Pons (tissue), 1 donor: ENCODE results near the gene DGCR6.
"Not testable (repeated sequence)": the region's sequence is repeated elsewhere in the genome, so short reads cannot be mapped to it uniquely, and the experiment has no call there.

ENCODE experiments used
- DNase-seq: peaks from one replicate; pipeline ENCODE4 v3.0.0-alpha.2; 2016; ENCODE audit warnings: low spot score

The DGCR6 gene

GRCh38 chr22:18905540-18906409, at the start of gene DGCR6:
DGCR6 (plus strand) TSS chr22:18906320; CDS start chr22:18906375, 55 bp downstream.
- DNase-seq = no peak

DNA sequence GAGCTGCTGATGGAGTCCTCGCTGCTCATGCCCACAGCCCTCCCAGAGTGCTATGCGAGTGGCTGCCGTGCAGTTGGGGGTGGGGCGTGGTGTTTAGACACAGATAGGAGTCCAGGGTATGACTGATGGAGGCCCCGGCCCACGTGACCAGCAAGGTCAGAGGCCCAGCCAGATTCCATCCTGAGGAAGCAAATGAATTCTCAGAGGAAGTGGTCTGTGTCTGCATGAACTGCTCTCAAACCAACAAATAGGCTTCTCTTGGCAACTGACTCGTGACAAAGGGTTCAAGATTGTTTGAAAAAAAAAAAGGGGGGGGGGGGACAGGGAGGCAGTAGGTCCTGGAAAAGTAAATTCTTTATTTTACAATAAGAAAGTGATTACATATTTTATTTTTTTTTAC, 46.8 kb upstream of the DGCR6 start:
- not testable (repeated sequence) for DNase-seq

- not testable (repeated sequence) for DNase-seq
Measured at GRCh38 chr22:18881260-18881659, 24.9 kb upstream of the DGCR6 start.

DNA sequence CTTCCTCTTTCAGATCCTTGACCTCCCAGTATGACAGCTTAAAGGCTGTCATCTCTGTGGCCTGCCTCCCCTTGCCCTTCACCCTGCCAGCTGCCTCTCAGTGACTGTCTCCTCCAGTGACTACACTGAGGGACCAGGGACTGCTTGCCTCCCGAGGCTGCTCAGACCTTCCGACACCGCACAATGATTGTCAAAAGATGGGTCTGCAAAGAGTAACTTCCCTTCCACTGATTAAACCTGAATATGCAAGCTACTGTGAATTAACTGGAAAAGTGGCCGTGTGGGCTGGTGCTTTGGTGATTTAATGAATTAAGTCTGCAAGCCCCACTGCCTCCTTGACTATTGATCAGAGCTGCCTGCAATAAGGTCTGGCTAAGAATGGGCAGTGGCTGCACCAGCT, 21.7 kb upstream of the DGCR6 start:
- not testable (repeated sequence) for DNase-seq

- no peak for DNase-seq
Measured at GRCh38 chr22:18888115-18888514, 18.0 kb upstream of the DGCR6 start.

GRCh38 chr22:18890510-18891192, 15.5 kb upstream of the DGCR6 start:
- DNase-seq = not testable (repeated sequence)

DNA sequence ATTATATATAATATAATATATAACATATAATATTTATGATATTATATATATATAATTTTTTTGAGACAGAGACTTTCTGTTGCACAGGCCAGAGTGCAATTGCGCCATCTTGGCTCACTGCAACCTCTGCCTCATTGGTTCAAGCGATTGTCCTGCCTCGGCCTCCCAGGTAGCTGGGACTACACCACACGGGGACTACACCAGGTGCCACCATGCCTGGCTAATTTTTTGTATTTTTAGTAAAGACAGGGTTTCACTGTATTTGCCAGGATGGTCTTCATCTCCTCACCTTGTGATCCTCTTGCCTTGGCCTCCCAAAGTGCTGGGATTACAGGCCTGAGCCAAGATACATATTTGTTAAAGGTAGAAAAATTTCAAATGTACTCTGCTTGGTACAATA, 12.3 kb upstream of the DGCR6 start:
- DNase-seq = not testable (repeated sequence)

GRCh38 chr22:18896037-18896657, 10.0 kb upstream of the DGCR6 start:
- DNase-seq = not testable (repeated sequence)

DNA sequence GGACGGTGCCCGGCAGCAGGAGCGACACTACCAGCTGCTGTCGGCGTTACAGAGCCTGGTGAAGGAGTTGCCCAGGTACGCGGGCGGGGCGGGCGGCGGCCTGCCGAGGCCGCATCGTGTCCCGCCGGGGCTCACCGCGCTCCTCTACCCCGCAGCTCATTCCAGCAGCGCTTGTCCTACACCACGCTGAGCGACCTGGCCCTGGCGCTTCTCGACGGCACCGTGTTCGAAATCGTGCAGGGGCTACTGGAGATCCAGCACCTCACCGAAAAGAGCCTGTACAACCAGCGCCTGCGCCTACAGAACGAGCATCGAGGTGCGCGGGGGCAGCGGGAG, 258 bp downstream of the DGCR6 start:
- DNase-seq = not testable (repeated sequence)

DNA sequence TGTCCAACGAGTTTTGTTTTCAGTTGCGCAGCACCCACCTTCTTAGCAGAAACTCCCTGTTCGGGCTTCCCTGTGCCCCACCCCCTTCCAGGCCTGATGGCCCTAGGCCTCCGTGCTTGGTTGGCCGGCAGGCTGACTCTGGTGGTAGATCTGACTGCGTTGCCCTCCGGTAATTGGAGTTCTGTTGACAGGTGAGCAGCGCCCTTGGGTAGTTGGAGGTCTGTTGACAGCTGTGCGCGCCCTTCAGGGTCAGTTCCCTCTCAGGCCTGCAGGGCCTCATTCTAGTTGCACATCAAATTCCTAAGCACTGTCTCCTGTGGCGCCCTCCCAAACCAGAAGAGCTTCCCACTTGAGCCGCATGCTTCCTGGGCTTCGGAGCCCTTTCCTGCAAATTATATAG, 776 bp downstream of the DGCR6 start:
- no peak for DNase-seq

GRCh38 chr22:18909556-18909955, 3.4 kb downstream of the DGCR6 start:
- DNase-seq = no peak

GRCh38 chr22:18911535-18911934, 5.4 kb downstream of the DGCR6 start:
- not testable (repeated sequence) for DNase-seq

DNA sequence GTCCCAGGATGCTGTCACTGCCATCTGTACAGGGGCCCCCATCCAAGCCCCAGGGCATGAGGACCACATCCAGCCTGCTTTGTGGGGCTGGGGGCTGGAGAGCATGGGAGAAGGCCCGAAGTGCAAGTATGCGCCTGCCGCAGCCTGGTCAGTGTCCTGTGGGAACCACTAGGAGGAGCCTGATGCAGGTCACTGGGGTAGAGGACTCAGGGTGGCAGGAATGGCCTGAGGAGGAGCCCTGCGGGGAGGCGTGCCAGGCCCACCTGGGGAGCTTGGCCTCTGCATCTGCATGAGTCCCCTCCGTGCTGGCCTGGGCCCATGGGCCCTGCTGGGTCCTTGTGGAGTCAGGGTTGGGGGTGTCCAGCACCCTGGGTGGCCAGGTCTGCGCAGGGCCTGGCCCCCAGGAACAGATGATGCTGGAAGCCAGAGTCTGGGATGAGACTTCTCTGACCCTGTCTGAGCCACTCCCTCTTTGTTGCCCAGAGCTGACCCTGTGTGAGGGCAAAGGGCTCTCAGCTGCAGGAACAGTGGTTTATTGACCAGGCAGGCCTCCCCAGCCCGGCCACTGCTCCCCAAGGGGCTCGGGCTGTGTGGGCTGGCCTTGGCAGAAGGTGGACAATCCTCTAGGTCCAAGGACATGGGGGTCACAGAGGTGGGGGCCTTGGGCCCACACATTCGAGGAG, 6.3 kb downstream of the DGCR6 start:
- not testable (repeated sequence) for DNase-seq

DNA sequence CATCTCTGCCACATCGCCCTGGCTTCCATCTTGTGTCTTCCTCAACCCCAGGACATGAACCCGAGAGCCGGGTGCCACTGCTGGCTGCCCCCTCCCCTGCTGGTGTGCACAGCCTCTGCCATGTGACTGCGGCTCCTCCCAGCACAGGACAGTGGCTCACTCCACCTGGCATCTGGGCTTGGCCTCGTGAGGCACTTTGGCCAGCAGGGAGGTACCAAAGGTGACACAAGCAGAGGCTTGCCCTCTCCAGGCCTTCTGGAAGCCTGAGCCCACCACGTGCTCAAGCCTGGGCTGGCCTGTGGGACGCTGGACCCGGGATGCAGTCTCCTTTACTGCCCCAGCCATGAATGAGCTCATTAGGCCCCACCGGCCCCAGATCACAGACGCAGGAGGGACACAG, 8.4 kb downstream of the DGCR6 start:
- not testable (repeated sequence) for DNase-seq

- DNase-seq = not testable (repeated sequence)
Measured at GRCh38 chr22:18915550-18915949, 9.4 kb downstream of the DGCR6 start.

GRCh38 chr22:18917818-18918217, 11.7 kb downstream of the DGCR6 start:
- DNase-seq = not testable (repeated sequence)

DNA sequence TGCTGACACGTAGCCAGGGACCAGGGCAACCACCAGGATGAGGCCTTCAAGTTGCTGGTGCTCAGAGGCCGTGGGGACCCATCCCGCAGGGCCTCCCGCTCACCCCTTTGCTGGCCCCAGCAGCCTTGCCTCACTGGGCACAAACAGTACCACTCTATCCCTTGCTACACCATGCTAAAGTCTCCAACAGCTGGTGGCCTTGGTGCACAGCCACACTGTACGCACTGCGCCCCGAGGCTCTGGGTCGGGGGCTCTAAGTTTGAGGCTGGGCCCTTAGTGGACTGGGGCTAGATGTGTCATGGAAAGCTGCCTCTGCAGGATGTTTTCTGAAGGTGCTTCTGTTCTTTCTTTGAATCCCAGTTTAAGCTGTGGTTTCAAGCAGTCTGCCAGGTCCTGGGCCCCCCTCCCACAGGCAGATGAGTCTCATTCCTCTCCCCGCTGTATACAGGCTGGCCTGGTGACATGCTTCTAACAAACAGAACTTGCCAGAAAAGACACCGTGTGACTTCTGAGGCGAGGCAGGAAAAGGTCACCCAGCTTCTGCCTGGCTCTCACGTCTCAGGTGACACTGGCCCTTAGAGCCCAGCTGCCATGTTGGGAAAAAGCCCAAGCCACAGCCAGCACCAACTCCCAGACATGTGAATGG, 14.3 kb downstream of the DGCR6 start:
- not testable (repeated sequence) for DNase-seq

- DNase-seq = no peak
Measured at GRCh38 chr22:18925368-18926064, 19.4 kb downstream of the DGCR6 start.

DNA sequence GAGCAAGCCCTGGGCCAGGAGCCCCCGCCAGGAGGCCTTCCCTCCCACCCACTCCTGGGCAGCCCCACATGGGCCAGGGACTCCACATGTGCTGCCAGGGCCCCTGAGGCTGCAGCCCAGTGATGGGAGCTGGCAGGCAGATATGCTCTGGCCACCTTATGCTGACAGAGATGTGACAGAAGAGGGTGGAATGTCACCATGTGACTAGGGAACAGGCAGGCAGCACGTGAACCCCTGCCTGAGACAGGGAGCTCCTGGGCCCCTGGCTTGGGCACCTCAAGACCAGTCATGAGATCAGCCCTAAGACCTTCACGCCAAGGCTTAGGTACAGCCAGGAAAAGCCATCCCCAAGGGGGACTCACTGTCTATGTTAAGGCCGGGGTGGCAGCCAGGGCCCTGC, 20.9 kb downstream of the DGCR6 start:
- DNase-seq = no peak

- DNase-seq = no peak
Measured at GRCh38 chr22:18927573-18927972, 21.5 kb downstream of the DGCR6 start.

GRCh38 chr22:18929459-18929858, 23.3 kb downstream of the DGCR6 start:
- no peak for DNase-seq
